ENCODE data around the gene MRPL48. TPM values are rescaled to one million over a fixed set of nuclear protein-coding genes. Genes with fewer than 3 reads are reported as not detected.

Gene MRPL48
- total RNA-seq, 1 donor, result 14.5 TPM

DNA sequence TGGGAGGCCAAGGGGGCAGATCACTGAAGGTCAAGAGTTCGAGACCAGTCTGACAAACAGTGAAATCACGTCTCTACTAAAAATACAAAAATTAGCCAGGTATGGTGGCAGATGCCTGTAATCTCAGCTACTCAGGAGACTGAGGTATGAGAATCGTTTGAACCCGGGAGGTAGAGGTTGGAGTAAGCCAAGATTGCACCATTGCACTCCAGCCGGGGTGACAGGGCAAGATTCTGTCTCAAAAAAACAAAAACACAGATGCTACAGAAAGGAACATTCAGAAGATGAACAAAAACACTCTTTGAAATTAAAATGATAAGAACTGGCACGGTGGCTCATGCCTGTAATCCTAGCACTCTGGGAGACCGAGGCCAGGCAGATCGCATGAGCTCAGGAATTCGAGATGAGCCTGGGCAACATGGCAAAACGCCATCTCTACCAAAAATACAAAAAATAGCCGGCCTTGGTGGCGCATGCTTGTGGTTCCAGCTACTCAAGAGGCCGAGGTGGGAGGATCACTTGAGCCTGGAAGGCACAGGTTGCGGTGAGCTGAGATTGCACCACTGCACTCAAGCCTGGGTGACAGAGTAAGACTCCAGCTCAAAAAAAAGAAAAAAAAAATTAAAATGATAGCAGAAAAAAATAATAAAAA lies 35.3 kb upstream of the MRPL48 start:
- Histone ChIP-seq H3K27ac (ENCODE audit: low read depth, low read length) (peak overlapping the region; percentile 25), H3K9me3 (ENCODE audit: low read depth, low read length) (no peaks in the 10 kb centered on the region), H3K36me3 (ENCODE audit: insufficient read depth, low read length) (no peaks in the 10 kb centered on the region), H2AFZ (ENCODE audit: low read length) (no peak overlapping the region), H4K20me1 (ENCODE audit: insufficient read depth, low read length) (peaks cover 79% of the 10 kb centered on the region), H3K4me3 (ENCODE audit: insufficient read depth, low read length) (no peak overlapping the region), H3K4me1 (ENCODE audit: insufficient read depth, low read length) (peaks cover 9% of the 10 kb centered on the region), H3K4me2 (ENCODE audit: insufficient read depth, low read length) (peak overlapping the region; percentile 29), H3K27me3 (ENCODE audit: insufficient read depth, low read length) (no peaks in the 10 kb centered on the region), H3K79me2 (ENCODE audit: insufficient read depth, low read length) (peaks cover 97% of the 10 kb centered on the region)
- DNase-seq (ENCODE audit: insufficient read length, low spot score, missing footprints), result no peak
- TF ChIP-seq, protein P1, sequence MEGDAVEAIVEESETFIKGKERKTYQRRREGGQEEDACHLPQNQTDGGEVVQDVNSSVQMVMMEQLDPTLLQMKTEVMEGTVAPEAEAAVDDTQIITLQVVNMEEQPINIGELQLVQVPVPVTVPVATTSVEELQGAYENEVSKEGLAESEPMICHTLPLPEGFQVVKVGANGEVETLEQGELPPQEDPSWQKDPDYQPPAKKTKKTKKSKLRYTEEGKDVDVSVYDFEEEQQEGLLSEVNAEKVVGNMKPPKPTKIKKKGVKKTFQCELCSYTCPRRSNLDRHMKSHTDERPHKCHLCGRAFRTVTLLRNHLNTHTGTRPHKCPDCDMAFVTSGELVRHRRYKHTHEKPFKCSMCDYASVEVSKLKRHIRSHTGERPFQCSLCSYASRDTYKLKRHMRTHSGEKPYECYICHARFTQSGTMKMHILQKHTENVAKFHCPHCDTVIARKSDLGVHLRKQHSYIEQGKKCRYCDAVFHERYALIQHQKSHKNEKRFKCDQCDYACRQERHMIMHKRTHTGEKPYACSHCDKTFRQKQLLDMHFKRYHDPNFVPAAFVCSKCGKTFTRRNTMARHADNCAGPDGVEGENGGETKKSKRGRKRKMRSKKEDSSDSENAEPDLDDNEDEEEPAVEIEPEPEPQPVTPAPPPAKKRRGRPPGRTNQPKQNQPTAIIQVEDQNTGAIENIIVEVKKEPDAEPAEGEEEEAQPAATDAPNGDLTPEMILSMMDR (IDR thresholded peaks at IDR 0.05; ENCODE audit: extremely low read depth, low read depth, low read length), result no peak

GRCh38 chr11:73752903-73753302 lies 34.8 kb upstream of the MRPL48 start:
- no peaks in the 10 kb centered on the region for H3K27me3 ChIP-seq (ENCODE audit: insufficient read depth, low read length)
- peaks cover 79% of the 10 kb centered on the region for H4K20me1 ChIP-seq (ENCODE audit: insufficient read depth, low read length)
- no peaks in the 10 kb centered on the region for H3K36me3 ChIP-seq (ENCODE audit: insufficient read depth, low read length)
- H3K27ac ChIP-seq (ENCODE audit: low read depth, low read length), result peak overlapping the region; percentile 8
- H3K4me2 ChIP-seq (ENCODE audit: insufficient read depth, low read length), result no peak overlapping the region
- H2AFZ ChIP-seq (ENCODE audit: low read length), result no peak overlapping the region
- DNase-seq (ENCODE audit: insufficient read length, low spot score, missing footprints), result no peak
- H3K79me2 ChIP-seq (ENCODE audit: insufficient read depth, low read length), result peaks cover 97% of the 10 kb centered on the region
- H3K4me1 ChIP-seq (ENCODE audit: insufficient read depth, low read length), result peaks cover 9% of the 10 kb centered on the region
- no peaks in the 10 kb centered on the region for H3K9me3 ChIP-seq (ENCODE audit: low read depth, low read length)
- H3K4me3 ChIP-seq (ENCODE audit: insufficient read depth, low read length), result no peak overlapping the region
- TF ChIP-seq, protein P1 (IDR thresholded peaks at IDR 0.05; ENCODE audit: extremely low read depth, low read depth, low read length), result no peak

- H3K9me3 ChIP-seq (ENCODE audit: low read depth, low read length), result no peaks in the 10 kb centered on the region
- no peak overlapping the region for H2AFZ ChIP-seq (ENCODE audit: low read length)
- TF ChIP-seq, protein P1 (IDR thresholded peaks at IDR 0.05; ENCODE audit: extremely low read depth, low read depth, low read length), result no peak
- no peak overlapping the region for H3K4me2 ChIP-seq (ENCODE audit: insufficient read depth, low read length)
- H3K36me3 ChIP-seq (ENCODE audit: insufficient read depth, low read length), result no peaks in the 10 kb centered on the region
- H3K4me3 ChIP-seq (ENCODE audit: insufficient read depth, low read length), result no peak overlapping the region
- no peak overlapping the region for H3K27ac ChIP-seq (ENCODE audit: low read depth, low read length)
- H4K20me1 ChIP-seq (ENCODE audit: insufficient read depth, low read length), result peaks cover 82% of the 10 kb centered on the region
- DNase-seq (ENCODE audit: insufficient read length, low spot score, missing footprints), result no peak
- H3K27me3 ChIP-seq (ENCODE audit: insufficient read depth, low read length), result no peaks in the 10 kb centered on the region
- H3K4me1 ChIP-seq (ENCODE audit: insufficient read depth, low read length), result peaks cover 15% of the 10 kb centered on the region
- peaks cover 97% of the 10 kb centered on the region for H3K79me2 ChIP-seq (ENCODE audit: insufficient read depth, low read length)
Observed at GRCh38 chr11:73753938-73754337, 33.7 kb upstream of the MRPL48 start.

DNA sequence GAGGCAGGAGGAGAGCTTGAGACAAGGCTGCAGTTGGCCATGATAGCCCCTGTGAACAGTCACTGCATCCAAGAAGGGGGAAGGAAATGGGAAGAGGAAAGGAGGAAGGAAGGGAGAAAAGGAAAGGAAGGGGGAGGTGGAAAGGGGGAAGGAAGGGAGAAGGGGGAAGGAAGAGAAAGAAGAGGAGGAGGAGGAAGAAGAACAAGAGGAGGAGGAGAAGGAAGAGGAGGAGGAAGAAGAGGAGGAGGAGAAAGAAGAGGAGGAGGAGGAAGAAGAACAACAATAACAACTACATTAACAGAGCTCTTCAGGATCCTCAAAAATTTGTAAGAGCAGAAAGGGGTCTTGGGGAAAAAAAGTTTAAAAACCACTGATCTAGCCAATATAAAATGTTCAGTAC lies 32.0 kb upstream of the MRPL48 start:
- Histone ChIP-seq H3K9me3 (ENCODE audit: low read depth, low read length) (no peaks in the 10 kb centered on the region), H3K36me3 (ENCODE audit: insufficient read depth, low read length) (no peaks in the 10 kb centered on the region), H2AFZ (ENCODE audit: low read length) (no peak overlapping the region), H4K20me1 (ENCODE audit: insufficient read depth, low read length) (peaks cover 75% of the 10 kb centered on the region), H3K4me2 (ENCODE audit: insufficient read depth, low read length) (no peak overlapping the region), H3K27me3 (ENCODE audit: insufficient read depth, low read length) (no peaks in the 10 kb centered on the region), H3K79me2 (ENCODE audit: insufficient read depth, low read length) (peaks cover 97% of the 10 kb centered on the region), H3K27ac (ENCODE audit: low read depth, low read length) (no peak overlapping the region), H3K4me3 (ENCODE audit: insufficient read depth, low read length) (no peak overlapping the region), H3K4me1 (ENCODE audit: insufficient read depth, low read length) (peaks cover 18% of the 10 kb centered on the region)
- TF ChIP-seq, protein P1 (IDR thresholded peaks at IDR 0.05; ENCODE audit: extremely low read depth, low read depth, low read length), result no peak
- no peak for DNase-seq (ENCODE audit: insufficient read length, low spot score, missing footprints)

Data from osteoblast (primary cell).